OCI-LY1 (cell line): ENCODE measurements around the gene SLC24A5.

ENCODE experiments used
- EZH2 ChIP-seq: fragments of 200-600 bp; sonication (generic), shearing (Covaris generic); IDR thresholded peaks from 2 replicates; pipeline ENCODE4 v1.8.0; 2017; ENCODE audit warnings: borderline replicate concordance, mixed run types, mild to moderate bottlenecking, antibody characterized with exemption, low read length, moderate library complexity, mixed read lengths
- TF ChIP-seq, protein P1 (sequence below): fragments of 200-600 bp; sonication (generic), shearing (Covaris generic); IDR thresholded peaks from 2 replicates; pipeline ENCODE4 v1.5.1; 2017; ENCODE audit warnings: mild to moderate bottlenecking, antibody characterized with exemption, low read length, moderate library complexity, mixed read lengths

DNA sequence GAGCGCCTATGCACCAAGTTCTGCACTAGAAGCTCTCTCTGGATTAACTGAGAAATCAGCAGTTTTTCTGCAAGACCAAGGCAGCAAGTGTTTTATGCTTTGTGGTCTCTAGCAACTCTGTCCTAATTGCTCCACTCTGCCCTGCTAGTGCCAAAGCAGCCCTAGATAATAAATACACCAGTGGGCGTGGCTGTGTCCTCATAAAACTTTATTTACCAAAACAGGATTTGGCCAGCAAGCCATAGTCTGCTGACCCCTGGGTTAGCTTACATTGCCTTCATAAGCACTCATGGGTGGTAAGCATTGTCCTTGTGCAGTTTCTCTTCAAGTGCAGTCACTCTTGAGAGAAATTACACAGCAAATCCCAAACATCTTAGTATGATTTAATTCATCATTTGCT lies 30.7 kb upstream of the SLC24A5 start:
- TF ChIP-seq, protein P1, sequence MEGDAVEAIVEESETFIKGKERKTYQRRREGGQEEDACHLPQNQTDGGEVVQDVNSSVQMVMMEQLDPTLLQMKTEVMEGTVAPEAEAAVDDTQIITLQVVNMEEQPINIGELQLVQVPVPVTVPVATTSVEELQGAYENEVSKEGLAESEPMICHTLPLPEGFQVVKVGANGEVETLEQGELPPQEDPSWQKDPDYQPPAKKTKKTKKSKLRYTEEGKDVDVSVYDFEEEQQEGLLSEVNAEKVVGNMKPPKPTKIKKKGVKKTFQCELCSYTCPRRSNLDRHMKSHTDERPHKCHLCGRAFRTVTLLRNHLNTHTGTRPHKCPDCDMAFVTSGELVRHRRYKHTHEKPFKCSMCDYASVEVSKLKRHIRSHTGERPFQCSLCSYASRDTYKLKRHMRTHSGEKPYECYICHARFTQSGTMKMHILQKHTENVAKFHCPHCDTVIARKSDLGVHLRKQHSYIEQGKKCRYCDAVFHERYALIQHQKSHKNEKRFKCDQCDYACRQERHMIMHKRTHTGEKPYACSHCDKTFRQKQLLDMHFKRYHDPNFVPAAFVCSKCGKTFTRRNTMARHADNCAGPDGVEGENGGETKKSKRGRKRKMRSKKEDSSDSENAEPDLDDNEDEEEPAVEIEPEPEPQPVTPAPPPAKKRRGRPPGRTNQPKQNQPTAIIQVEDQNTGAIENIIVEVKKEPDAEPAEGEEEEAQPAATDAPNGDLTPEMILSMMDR = no peak
- no peak for TF ChIP-seq EZH2
